ENCODE data around the gene XYLT1.

The XYLT1 gene

DNA sequence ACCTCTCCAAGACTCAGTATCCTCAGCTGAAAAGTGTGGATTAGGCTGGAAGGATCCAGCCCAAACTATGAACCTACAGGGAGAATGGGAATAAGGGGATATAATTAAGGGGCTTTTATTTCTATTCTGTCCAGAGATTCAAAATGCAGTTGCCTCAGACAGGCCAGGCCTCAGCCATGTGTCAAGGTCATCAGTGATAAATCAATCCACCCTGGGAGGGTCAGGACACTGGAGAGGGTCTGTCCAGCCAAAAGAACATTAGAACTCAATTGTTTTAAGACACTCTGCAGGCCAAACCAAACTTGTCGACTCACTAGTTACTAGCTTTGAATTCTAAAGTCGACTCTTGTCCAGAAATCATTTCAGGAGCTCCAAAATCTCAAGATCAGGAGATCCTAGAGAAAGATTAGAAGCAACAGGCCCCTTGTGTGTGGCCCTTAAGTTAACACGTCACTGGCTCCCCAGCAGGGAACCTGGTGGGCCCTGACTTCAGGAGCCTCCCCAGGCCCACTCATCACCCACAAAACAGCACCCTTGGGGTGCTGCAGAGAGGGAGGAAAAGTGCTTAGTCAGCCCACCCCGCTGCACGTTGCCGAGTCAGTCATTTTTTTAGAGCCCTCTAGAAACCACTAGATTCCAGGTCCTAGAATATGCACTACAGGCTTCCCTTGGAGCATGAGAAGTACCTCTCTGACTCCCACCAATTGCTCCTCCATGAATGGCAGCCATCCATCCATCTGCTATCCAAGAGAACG is 156.8 kb downstream of the XYLT1 start:
- H3K27me3 ChIP-seq (ENCODE audit: insufficient read depth, low read depth, severe bottlenecking), result no peaks in the 10 kb centered on the region
- no peak overlapping the region for H3K4me3 ChIP-seq (ENCODE audit: low read depth, low read length)
- DNase-seq, result no peak
- no peaks in the 10 kb centered on the region for H3K9me3 ChIP-seq (ENCODE audit: severe bottlenecking)
- TF ChIP-seq, protein P1, sequence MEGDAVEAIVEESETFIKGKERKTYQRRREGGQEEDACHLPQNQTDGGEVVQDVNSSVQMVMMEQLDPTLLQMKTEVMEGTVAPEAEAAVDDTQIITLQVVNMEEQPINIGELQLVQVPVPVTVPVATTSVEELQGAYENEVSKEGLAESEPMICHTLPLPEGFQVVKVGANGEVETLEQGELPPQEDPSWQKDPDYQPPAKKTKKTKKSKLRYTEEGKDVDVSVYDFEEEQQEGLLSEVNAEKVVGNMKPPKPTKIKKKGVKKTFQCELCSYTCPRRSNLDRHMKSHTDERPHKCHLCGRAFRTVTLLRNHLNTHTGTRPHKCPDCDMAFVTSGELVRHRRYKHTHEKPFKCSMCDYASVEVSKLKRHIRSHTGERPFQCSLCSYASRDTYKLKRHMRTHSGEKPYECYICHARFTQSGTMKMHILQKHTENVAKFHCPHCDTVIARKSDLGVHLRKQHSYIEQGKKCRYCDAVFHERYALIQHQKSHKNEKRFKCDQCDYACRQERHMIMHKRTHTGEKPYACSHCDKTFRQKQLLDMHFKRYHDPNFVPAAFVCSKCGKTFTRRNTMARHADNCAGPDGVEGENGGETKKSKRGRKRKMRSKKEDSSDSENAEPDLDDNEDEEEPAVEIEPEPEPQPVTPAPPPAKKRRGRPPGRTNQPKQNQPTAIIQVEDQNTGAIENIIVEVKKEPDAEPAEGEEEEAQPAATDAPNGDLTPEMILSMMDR (IDR thresholded peaks at IDR 0.05; ENCODE audit: low read depth, low read length), result no peak
- H3K36me3 ChIP-seq, result no peaks in the 10 kb centered on the region
- no peak overlapping the region for H3K27ac ChIP-seq

DNA sequence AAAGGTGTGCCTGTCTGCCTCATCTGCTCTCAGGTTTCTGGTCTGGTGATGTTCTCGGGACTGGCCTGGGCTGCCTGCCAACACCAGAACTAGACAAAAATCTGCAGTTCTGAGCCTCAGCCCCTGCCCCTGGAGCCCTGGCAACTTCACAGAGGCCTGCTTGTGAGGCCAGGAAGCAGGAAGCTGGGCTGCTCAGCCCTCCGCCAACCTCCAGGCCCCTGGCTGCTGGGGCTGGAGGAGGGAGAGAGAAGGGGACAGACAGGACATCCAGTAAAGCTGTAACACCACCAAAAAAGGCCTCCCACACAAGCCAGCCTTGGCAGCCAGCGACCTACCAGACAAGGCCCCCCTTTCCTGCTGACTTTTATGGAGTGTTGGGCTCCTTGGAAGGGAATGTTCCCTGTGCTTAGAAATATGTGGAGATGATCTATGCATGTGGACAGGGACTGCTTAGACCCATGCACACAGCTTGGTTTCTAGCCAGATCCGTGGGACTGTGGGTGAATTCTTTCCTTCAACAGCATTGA is 157.6 kb downstream of the XYLT1 start:
- Histone ChIP-seq H3K9me3 (ENCODE audit: severe bottlenecking) (no peaks in the 10 kb centered on the region), H3K27ac (no peak overlapping the region), H3K4me3 (ENCODE audit: low read depth, low read length) (no peak overlapping the region), H3K27me3 (ENCODE audit: insufficient read depth, low read depth, severe bottlenecking) (no peaks in the 10 kb centered on the region), H3K36me3 (no peaks in the 10 kb centered on the region)
- TF ChIP-seq, protein P1 (IDR thresholded peaks at IDR 0.05; ENCODE audit: low read depth, low read length), result no peak
- DNase-seq, result no peak

DNA sequence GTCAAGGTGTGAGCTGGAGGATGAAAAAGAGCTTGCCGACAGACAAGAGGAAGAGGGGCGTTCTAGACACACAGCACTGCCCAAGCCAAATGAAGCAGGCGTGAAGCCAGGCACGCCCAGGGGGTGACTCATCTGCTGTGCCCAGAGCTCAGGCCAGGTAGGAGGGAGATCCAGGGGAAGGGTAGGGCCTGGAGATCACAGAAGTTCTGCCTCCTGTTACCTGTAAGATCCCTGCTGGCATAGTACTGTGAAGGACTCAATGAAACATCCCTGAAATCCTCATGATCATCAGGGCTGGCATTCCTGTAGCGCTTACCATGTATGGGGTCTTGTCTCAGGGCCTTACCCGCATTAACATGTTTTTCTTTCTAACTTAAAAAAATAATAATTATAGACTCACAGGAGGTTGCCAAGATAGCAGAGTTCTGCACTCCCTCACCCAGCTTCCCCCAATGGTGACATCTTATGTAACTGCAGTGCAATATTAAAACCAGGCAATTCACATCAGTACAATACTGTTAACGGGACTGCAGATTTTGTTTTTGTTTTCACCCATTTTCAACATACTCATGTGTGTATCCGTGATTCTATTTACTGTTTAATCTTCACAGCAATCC is 158.6 kb downstream of the XYLT1 start:
- TF ChIP-seq, protein P1 (IDR thresholded peaks at IDR 0.05; ENCODE audit: low read depth, low read length), result no peak
- Histone ChIP-seq H3K27ac (no peak overlapping the region), H3K4me3 (ENCODE audit: low read depth, low read length) (no peak overlapping the region), H3K36me3 (no peaks in the 10 kb centered on the region), H3K27me3 (ENCODE audit: insufficient read depth, low read depth, severe bottlenecking) (no peaks in the 10 kb centered on the region), H3K9me3 (ENCODE audit: severe bottlenecking) (no peaks in the 10 kb centered on the region)
- DNase-seq, result no peak

DNA sequence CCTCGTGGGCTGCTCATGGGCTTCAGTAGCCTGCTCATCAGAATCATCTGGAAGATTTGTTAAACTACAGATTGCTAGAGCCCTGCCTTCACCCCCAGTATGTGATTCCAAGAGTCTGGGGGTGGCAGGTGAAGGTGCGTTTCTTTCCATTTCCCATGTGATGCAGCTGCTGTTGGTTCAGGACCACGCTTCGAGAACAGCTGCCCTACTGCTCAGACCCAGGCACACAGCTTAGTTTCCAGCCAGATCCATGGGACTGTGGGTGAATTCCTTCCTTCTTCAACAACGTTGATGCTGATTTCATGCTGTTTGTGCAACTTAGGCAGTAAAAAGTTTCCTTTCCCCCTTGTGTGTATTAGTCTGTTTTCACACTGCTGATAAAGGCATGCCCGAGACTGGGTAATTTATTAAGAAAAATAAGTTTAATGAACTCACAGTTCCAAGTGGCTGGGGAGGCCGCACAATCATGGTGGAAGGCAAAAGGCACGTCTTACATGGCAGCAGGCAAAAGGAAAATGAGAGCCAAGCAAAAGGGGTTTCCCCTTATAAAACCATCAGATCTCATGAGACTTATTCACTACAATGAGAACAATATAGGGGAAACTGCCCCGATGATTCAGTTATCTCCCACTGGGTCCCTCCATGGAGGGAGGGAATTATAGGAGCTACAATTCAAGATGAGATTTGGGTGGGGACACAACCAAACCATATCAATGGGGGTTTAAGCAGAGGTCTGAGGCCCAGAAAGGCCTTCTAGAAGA is 159.2 kb downstream of the XYLT1 start:
- no peak for DNase-seq
- Histone ChIP-seq H3K27ac (no peak overlapping the region), H3K36me3 (no peaks in the 10 kb centered on the region), H3K27me3 (ENCODE audit: insufficient read depth, low read depth, severe bottlenecking) (no peaks in the 10 kb centered on the region), H3K9me3 (ENCODE audit: severe bottlenecking) (no peaks in the 10 kb centered on the region), H3K4me3 (ENCODE audit: low read depth, low read length) (no peak overlapping the region)
- TF ChIP-seq, protein P1 (IDR thresholded peaks at IDR 0.05; ENCODE audit: low read depth, low read length), result no peak

DNA sequence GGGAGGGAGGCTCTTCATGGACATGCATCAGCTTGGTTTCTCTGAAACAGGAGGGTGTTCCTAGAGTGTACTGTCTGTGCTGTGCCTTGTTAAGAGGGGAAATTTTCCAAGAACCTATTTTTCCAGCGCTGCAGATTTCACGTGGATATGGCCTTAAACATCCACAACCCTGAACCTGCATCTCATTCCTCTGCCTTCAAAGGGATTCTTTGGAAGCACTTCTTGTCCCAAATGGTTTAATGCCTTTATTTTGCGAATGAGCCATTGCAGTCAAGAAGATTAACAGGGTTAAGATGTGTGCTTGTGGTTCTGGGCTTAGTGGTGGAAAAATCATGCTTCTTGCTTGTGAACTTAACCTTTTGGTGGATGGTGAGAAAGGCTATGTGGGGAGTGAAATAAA is 161.2 kb downstream of the XYLT1 start:
- Histone ChIP-seq H3K27me3 (ENCODE audit: insufficient read depth, low read depth, severe bottlenecking) (no peaks in the 10 kb centered on the region), H3K27ac (no peak overlapping the region), H3K9me3 (ENCODE audit: severe bottlenecking) (no peaks in the 10 kb centered on the region), H3K36me3 (no peaks in the 10 kb centered on the region), H3K4me3 (ENCODE audit: low read depth, low read length) (no peak overlapping the region)
- TF ChIP-seq, protein P1 (IDR thresholded peaks at IDR 0.05; ENCODE audit: low read depth, low read length), result no peak
- no peak for DNase-seq

Data from WERI-Rb-1 (cell line).